ENCODE measurements around the gene HDAC11.

- TF ChIP-seq, protein P1, sequence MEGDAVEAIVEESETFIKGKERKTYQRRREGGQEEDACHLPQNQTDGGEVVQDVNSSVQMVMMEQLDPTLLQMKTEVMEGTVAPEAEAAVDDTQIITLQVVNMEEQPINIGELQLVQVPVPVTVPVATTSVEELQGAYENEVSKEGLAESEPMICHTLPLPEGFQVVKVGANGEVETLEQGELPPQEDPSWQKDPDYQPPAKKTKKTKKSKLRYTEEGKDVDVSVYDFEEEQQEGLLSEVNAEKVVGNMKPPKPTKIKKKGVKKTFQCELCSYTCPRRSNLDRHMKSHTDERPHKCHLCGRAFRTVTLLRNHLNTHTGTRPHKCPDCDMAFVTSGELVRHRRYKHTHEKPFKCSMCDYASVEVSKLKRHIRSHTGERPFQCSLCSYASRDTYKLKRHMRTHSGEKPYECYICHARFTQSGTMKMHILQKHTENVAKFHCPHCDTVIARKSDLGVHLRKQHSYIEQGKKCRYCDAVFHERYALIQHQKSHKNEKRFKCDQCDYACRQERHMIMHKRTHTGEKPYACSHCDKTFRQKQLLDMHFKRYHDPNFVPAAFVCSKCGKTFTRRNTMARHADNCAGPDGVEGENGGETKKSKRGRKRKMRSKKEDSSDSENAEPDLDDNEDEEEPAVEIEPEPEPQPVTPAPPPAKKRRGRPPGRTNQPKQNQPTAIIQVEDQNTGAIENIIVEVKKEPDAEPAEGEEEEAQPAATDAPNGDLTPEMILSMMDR (IDR thresholded peaks at IDR 0.05 in 8 of 11, conservative IDR thresholded peaks at IDR 0.05 in 3 of 11), result no peak
- no peak for TF ChIP-seq POLR2A (IDR thresholded peaks at IDR 0.05)
These were observed 58.6 kb downstream of the HDAC11 start for GRCh38 chr3:13538520-13539291.
